Ovary (tissue), 3 donors: ENCODE data around the gene MRPL48.

Experiments
- EP300 ChIP-seq: sonication (generic); formaldehyde crosslinking; IDR thresholded peaks from one replicate; pipeline ENCODE4 v1.6.1; 2017; ENCODE audit warnings: antibody characterized with exemption
- POLR2A ChIP-seq: fragments of 450-650 bp; IDR thresholded peaks from one replicate; pipeline ENCODE4 v1.6.1; 2017; ENCODE audit warnings: antibody characterized with exemption, mild to moderate bottlenecking, moderate library complexity
- TF ChIP-seq, protein P1 (sequence below), 3 donors: fragments of 450-650 bp in 2 of 3; fragments of 200-600 bp in 1 of 3; IDR thresholded peaks; one replicate each; pipeline versions ENCODE4 v1.5.1 to v1.8.0; 2016 to 2022; ENCODE audit warnings: antibody characterized with exemption in 3 of 3, mild to moderate bottlenecking in 1 of 3
- donor health status: DM: no; HTN: no; CAD: no.

DNA sequence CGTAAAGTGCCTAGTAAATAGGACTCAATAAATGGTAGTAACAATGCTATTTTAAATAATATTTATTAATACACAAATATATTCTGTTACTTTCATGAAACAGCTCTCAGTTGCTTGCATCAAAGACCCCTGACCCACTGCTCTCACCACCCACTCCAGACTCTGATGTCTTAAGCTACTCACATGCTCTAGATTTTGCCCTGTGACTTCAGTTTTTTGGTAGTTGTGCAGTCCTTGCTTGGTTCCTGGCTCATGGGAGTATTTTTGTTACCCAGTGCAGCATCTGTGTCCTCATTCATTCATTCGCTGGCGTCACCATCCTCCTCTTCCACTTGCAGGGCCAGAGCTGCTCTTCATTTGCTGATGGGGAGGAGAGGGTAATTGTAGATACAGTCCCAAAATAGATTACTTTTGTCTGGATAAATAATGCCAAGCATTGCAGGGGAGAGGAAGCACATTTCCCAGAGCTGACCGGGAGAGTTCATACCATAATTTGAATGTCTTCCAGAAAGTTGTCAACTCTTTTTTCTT, 12.7 kb downstream of the MRPL48 start:
- TF ChIP-seq, protein P1, sequence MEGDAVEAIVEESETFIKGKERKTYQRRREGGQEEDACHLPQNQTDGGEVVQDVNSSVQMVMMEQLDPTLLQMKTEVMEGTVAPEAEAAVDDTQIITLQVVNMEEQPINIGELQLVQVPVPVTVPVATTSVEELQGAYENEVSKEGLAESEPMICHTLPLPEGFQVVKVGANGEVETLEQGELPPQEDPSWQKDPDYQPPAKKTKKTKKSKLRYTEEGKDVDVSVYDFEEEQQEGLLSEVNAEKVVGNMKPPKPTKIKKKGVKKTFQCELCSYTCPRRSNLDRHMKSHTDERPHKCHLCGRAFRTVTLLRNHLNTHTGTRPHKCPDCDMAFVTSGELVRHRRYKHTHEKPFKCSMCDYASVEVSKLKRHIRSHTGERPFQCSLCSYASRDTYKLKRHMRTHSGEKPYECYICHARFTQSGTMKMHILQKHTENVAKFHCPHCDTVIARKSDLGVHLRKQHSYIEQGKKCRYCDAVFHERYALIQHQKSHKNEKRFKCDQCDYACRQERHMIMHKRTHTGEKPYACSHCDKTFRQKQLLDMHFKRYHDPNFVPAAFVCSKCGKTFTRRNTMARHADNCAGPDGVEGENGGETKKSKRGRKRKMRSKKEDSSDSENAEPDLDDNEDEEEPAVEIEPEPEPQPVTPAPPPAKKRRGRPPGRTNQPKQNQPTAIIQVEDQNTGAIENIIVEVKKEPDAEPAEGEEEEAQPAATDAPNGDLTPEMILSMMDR (IDR thresholded peaks at IDR 0.05), result no peak
- TF ChIP-seq POLR2A (no peak), EP300 (no peak)
